Cardiac muscle cell (in vitro differentiated cells and primary cell): Measurements from ENCODE around the gene ZNF546. TPM values are rescaled to one million over a fixed set of nuclear protein-coding genes. Genes with fewer than 3 reads are reported as not detected.

ENCODE experiments used
- DNase-seq, 2 donors: peaks; one replicate each; pipeline versions ENCODE4 v3.0.0 to v3.0.0-alpha.2; 2010 to 2017; ENCODE audit warnings: low read depth in 1 of 2, low spot score in 1 of 2
- H3K27ac ChIP-seq: fragments of 200-600 bp; sonication (generic); 2 replicates; pipeline ENCODE4 v1.5.1; 2016
- H3K27me3 ChIP-seq: fragments of 200-600 bp; sonication (generic); 2 replicates; pipeline ENCODE4 v1.6.0; 2016; ENCODE audit warnings: control low read depth
- H3K36me3 ChIP-seq: fragments of 200-600 bp; sonication (generic); 2 replicates; pipeline ENCODE4 v1.5.1; 2016; ENCODE audit warnings: control low read depth
- H3K4me1 ChIP-seq: fragments of 200-600 bp; sonication (generic); 2 replicates; pipeline ENCODE4 v1.8.1; 2017; ENCODE audit warnings: low read depth, mild to moderate bottlenecking, mixed run types
- H3K4me3 ChIP-seq: fragments of 200-600 bp; sonication (generic); 2 replicates; pipeline ENCODE4 v1.5.1; 2016; ENCODE audit warnings: mild to moderate bottlenecking
- H3K9me3 ChIP-seq: fragments of 200-600 bp; sonication (generic); 2 replicates; pipeline ENCODE4 v1.5.1; 2017; ENCODE audit warnings: low read depth, mild to moderate bottlenecking, control low read depth
- polyA plus RNA-seq: library from polyadenylated mRNA; unstranded; fragments of >200 nt; fragmentation: Nextera tagmentation; extraction: Ambion mirVana; gene quantifications from 2 replicates; pipeline ENCODE4 v1.2.1, GENCODE V29; 2016
- total RNA-seq: library from RNA; depleted of rRNA; stranded (reverse); fragments of >200 nt; gene quantifications from 2 replicates; pipeline ENCODE4 v1.2.3, GENCODE V29; 2016
- TF ChIP-seq, protein P1 (sequence below): IDR thresholded peaks from 2 replicates; pipeline ENCODE4 v1.5.1; 2012; ENCODE audit warnings: low read depth, mild to moderate bottlenecking, low read length

Gene ZNF546
- total and polyA plus RNA-seq, 2 experiments from 2014 or later: 3.2 to 8.6 TPM

DNA sequence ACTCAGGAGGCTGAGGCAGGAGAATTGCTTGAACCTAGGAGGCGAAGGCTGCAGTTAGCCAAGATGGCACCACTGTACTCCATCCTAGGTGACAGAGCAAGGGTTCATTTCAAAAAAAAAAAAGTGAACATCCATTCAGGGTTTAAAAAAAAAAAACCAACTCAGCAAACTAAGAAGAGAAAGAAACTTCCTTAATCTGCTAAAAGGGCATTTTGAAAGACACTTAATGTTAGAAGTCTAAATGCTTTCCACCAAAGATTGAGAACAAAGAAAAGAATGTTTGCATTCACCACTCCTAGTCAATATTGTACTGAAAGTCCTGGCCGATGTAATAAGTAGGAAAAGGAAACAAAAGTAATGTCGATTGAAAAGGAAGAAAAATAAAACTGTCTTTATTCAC is 33.0 kb upstream of the ZNF546 start:
- no peaks in the 10 kb centered on the region for H3K4me1 ChIP-seq
- TF ChIP-seq, protein P1, sequence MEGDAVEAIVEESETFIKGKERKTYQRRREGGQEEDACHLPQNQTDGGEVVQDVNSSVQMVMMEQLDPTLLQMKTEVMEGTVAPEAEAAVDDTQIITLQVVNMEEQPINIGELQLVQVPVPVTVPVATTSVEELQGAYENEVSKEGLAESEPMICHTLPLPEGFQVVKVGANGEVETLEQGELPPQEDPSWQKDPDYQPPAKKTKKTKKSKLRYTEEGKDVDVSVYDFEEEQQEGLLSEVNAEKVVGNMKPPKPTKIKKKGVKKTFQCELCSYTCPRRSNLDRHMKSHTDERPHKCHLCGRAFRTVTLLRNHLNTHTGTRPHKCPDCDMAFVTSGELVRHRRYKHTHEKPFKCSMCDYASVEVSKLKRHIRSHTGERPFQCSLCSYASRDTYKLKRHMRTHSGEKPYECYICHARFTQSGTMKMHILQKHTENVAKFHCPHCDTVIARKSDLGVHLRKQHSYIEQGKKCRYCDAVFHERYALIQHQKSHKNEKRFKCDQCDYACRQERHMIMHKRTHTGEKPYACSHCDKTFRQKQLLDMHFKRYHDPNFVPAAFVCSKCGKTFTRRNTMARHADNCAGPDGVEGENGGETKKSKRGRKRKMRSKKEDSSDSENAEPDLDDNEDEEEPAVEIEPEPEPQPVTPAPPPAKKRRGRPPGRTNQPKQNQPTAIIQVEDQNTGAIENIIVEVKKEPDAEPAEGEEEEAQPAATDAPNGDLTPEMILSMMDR: no peak

DNA sequence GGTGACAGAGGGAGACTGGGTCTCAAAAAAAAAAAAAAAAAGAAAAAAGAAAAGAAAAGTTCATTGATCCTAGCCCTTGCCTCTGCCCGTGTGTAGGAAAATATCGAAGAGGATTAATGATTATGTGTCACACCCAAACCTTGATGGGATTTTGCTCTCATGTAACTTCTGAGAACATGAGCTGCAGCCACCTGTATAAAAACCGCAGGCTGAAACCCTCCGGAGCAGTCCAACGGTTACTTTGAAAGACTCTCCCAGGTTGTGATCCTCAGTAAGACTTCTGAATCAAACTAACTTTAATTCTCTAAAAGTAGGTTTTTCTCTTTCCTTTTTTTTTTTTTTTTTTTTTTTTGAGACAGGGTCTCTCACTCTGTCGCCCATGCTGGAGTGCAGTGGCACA is 30.2 kb upstream of the ZNF546 start:
- no peaks in the 10 kb centered on the region for H3K9me3 ChIP-seq
- H3K36me3 ChIP-seq: no peaks in the 10 kb centered on the region
- TF ChIP-seq, protein P1: no peak
- H3K27ac ChIP-seq: no peak overlapping the region
- no peaks in the 10 kb centered on the region for H3K4me1 ChIP-seq
- no peak overlapping the region for H3K4me3 ChIP-seq
- no peak for DNase-seq
- no peaks in the 10 kb centered on the region for H3K27me3 ChIP-seq

More for the DNA sequence above, 33.0 kb upstream of the ZNF546 start:
- no peaks in the 10 kb centered on the region for H3K36me3 ChIP-seq
- H3K27ac ChIP-seq: no peak overlapping the region
- H3K9me3 ChIP-seq: no peaks in the 10 kb centered on the region
- no peaks in the 10 kb centered on the region for H3K27me3 ChIP-seq
- no peak overlapping the region for H3K4me3 ChIP-seq
- no peak for DNase-seq

GRCh38 chr19:39967561-39967960 is 29.3 kb upstream of the ZNF546 start:
- TF ChIP-seq, protein P1: no peak
- peaks cover 4% of the 10 kb centered on the region for H3K36me3 ChIP-seq
- no peak for DNase-seq
- H3K27ac ChIP-seq: no peak overlapping the region
- H3K4me3 ChIP-seq: no peak overlapping the region
- no peaks in the 10 kb centered on the region for H3K9me3 ChIP-seq
- H3K4me1 ChIP-seq: no peaks in the 10 kb centered on the region
- H3K27me3 ChIP-seq: no peaks in the 10 kb centered on the region

DNA sequence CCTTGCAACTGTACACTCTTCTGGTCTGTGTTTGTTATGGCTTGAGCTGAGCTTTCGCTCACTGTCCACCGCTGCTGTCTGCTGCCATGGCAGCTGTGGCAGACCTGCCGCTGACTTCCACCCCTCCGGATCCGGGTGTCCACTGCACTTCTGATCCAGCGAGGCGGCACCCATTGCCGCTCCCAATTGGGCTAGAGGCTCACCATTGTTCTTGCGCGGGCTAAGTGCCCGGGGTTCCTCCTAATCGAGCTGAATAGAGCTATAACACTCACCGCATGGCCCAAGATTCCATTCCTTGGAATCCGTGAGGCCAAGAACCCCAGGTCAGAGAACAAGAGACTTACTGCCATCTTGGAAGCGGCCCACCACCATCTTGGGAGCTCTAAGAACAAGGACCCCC is 28.1 kb upstream of the ZNF546 start:
- TF ChIP-seq, protein P1: no peak
- DNase-seq: no peak

DNA sequence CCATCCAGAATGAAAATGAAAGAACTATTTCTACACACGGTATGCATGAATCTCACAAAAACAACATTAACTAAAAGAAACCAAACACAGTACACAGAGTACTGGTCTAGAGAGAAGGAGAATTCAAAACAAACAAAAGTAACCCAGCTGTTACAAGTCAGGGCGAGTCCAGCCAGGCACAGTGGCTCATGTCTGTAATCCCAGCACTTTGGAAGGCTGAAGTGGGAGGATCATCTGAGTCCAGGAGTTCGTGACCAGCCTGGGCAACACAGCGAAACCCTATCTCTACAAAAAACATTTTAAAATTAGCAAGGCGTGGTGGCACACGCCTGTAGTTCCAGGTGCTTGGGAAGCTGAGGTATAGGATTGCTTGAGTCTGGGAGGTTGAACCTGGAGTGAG is 27.6 kb upstream of the ZNF546 start:
- H3K36me3 ChIP-seq: peaks cover 17% of the 10 kb centered on the region
- H3K27me3 ChIP-seq: no peaks in the 10 kb centered on the region
- no peaks in the 10 kb centered on the region for H3K9me3 ChIP-seq
- TF ChIP-seq, protein P1: no peak
- H3K4me1 ChIP-seq: no peaks in the 10 kb centered on the region
- H3K4me3 ChIP-seq: no peak overlapping the region
- DNase-seq: no peak
- H3K27ac ChIP-seq: no peak overlapping the region

More for the DNA sequence above, 28.1 kb upstream of the ZNF546 start:
- H3K36me3 ChIP-seq: peaks cover 13% of the 10 kb centered on the region
- H3K9me3 ChIP-seq: no peaks in the 10 kb centered on the region
- no peaks in the 10 kb centered on the region for H3K4me1 ChIP-seq
- H3K4me3 ChIP-seq: no peak overlapping the region
- no peak overlapping the region for H3K27ac ChIP-seq
- no peaks in the 10 kb centered on the region for H3K27me3 ChIP-seq
